K562 (cell line): ENCODE results near the gene MRPL44. TPM values are rescaled to one million over a fixed set of nuclear protein-coding genes. Genes with fewer than 3 reads are reported as not detected.

Source experiments
- ATAC-seq: fragments of 200-7000 bp; cut with Tn5 transposase; 3 replicates; pipeline ENCODE4 v1.9.1; 2020; ENCODE audit warnings: moderate library complexity
- BruUV-seq: library from RNA; stranded (reverse); fragments of 400-500 nt; replicated peaks from 2 replicates; lab custom pipeline; 2021; lab: Mats Ljungman, UMichigan
- CTCF ChIA-PET: fragments of 300-600 bp; formaldehyde crosslinking; extraction: SDS; loops from one replicate; lab custom pipeline; 2021; ENCODE audit warnings: low intra/inter-chr PET ratio; lab: Yijun Ruan, JAX
- POLR2A ChIA-PET: fragments of 300-600, 350-650 bp; sonication (Branson Sonifier 250); formaldehyde crosslinking; extraction: SDS; loops from one replicate; lab custom pipeline; 2021; ENCODE audit warnings: antibody characterized with exemption, inconsistent platforms; lab: Yijun Ruan, JAX
- DNase-seq, 4 experiments: peaks; one replicate each; pipeline versions ENCODE4 v3.0.0 to v3.0.0-alpha.2; 2011 to 2018; ENCODE audit warnings: low spot score in 3 of 4, mixed read lengths in 3 of 4; ENCODE audit errors: extremely low read depth in 1 of 4
- FAIRE-seq: peaks from 2 replicates; lab custom pipeline; 2011; peaks lifted over from hg19 to GRCh38; lab: Jason Lieb, UNC
- H2AFZ ChIP-seq: 2 replicates; pipeline ENCODE4 v1.6.0; 2011; ENCODE audit warnings: low read depth, low read length, control low read depth, inconsistent platforms
- H3K27ac ChIP-seq: fragments of 200-600 bp; 3 replicates; pipeline ENCODE4 v1.8.0; 2011; ENCODE audit warnings: low read depth, mild to moderate bottlenecking, control low read depth, inconsistent platforms, low read length, moderate library complexity, mixed read lengths; ENCODE audit errors: extremely low read depth
- H3K27me3 ChIP-seq, 2 experiments: fragments of 300-600 bp in 1 of 2; 2 replicates in 1 of 2; 3 replicates in 1 of 2; pipeline versions ENCODE4 v1.6.0 to v1.8.0; 2011; ENCODE audit warnings: inconsistent platforms in 2 of 2, low read length in 2 of 2, mild to moderate bottlenecking in 1 of 2, mixed read lengths in 1 of 2, moderate library complexity in 1 of 2; ENCODE audit not compliant: control insufficient read depth in 2 of 2, insufficient read depth in 2 of 2
- H3K36me3 ChIP-seq: fragments of 300-600 bp; 3 replicates; pipeline ENCODE4 v1.8.0; 2011; ENCODE audit warnings: mild to moderate bottlenecking, low read length, inconsistent platforms; ENCODE audit not compliant: control insufficient read depth, insufficient read depth
- H3K4me1 ChIP-seq, 2 experiments: fragments of 200-600 bp in 1 of 2; replicated peaks in 1 of 2; 2 replicates in 1 of 2; 3 replicates in 1 of 2; pipeline versions ENCODE4 v1.5.1 to v1.8.0; 2011; ENCODE audit warnings: inconsistent platforms in 2 of 2, low read length in 2 of 2, mild to moderate bottlenecking in 1 of 2, mixed read lengths in 1 of 2, moderate library complexity in 1 of 2; ENCODE audit not compliant: control insufficient read depth in 2 of 2, insufficient read depth in 2 of 2
- H3K4me2 ChIP-seq: 2 replicates; pipeline ENCODE4 v1.6.1; 2011; ENCODE audit warnings: low read length, control low read depth, inconsistent platforms, mixed read lengths; ENCODE audit not compliant: insufficient read depth
- H3K4me3 ChIP-seq: fragments of 200-600 bp; sonication (generic), shearing (Covaris generic); 2 replicates; pipeline ENCODE4 v1.5.1; 2016; ENCODE audit warnings: control low read depth, inconsistent platforms
- H3K79me2 ChIP-seq: fragments of 200-600 bp; 3 replicates; pipeline ENCODE4 v1.8.0; 2011; ENCODE audit warnings: low read length, inconsistent platforms; ENCODE audit not compliant: control insufficient read depth, insufficient read depth
- H3K9ac ChIP-seq, 2 experiments: 2 replicates each; pipeline versions ENCODE4 v1.6.0 to v1.6.1; 2011; ENCODE audit warnings: low read depth in 2 of 2, low read length in 2 of 2, control low read depth in 1 of 2, inconsistent platforms in 1 of 2, mild to moderate bottlenecking in 1 of 2, mixed read lengths in 1 of 2; ENCODE audit not compliant: insufficient read depth in 1 of 2
- H3K9me1 ChIP-seq: one replicate; pipeline ENCODE4 v1.6.0; 2011; ENCODE audit warnings: inconsistent platforms, mild to moderate bottlenecking, low read length, moderate library complexity; ENCODE audit not compliant: control insufficient read depth, insufficient read depth
- H3K9me3 ChIP-seq: replicated peaks from 2 replicates; pipeline ENCODE4 v1.5.1; 2011; ENCODE audit warnings: low read depth, low read length, inconsistent platforms; ENCODE audit not compliant: control insufficient read depth, insufficient read depth
- H4K20me1 ChIP-seq: replicated peaks from 2 replicates; pipeline ENCODE4 v1.6.1; 2011; ENCODE audit warnings: low read length, inconsistent platforms, mixed read lengths; ENCODE audit not compliant: control insufficient read depth, insufficient read depth
- PRPF4 ChIP-seq: fragments of 200-400 bp; formaldehyde crosslinking; IDR thresholded peaks from one replicate; pipeline ENCODE4 v1.6.1; 2017; ENCODE audit warnings: low read length, low read depth, mild to moderate bottlenecking; ENCODE audit not compliant: insufficient read depth, poor library complexity, severe bottlenecking
- THRAP3 ChIP-seq: fragments of 450-650 bp; IDR thresholded peaks from 2 replicates; pipeline ENCODE4 v1.6.1; 2016; ENCODE audit warnings: mild to moderate bottlenecking, inconsistent platforms, borderline replicate concordance
- YBX1 ChIP-seq: fragments of 450-650 bp; IDR thresholded peaks from 2 replicates; pipeline ENCODE4 v1.7.1; 2016; ENCODE audit warnings: mild to moderate bottlenecking
- WGBS: fragments of 100-300 bp; shearing (Covaris generic); methylation state at CpG from one replicate; pipeline ENCODE4 v1.1.6; 2016; ENCODE audit warnings: low coverage, mixed read lengths; ENCODE audit not compliant: insufficient coverage; ENCODE audit errors: missing lambda C conversion rate; 5-methylcytosine and 5-hydroxymethylcytosine counted together
- in situ Hi-C: fragments of 300-500 bp; cut with MboI; formaldehyde crosslinking; loops from 4 replicates; pipeline ENCODE4 v1.15.0; 2018; ENCODE audit warnings: inconsistent platforms, mixed read lengths
- intact Hi-C: fragments of 100-400 bp; cut with micrococcal nuclease; formaldehyde crosslinking; loops from 2 replicates; pipeline ENCODE4 v1.14.2; 2022
- polyA plus RNA-seq, 8 experiments: library from polyadenylated mRNA; depleted of rRNA in 4 of 8; stranded (reverse) in 5 of 8; unstranded in 3 of 8; fragments of >200 nt; fragmentation: Nextera tagmentation in 2 of 8; fragmentation: Illumina TruSeq in 1 of 8; extraction: Ambion mirVana in 2 of 8; extraction: Trizol in 1 of 8; gene quantifications; 2 replicates each; pipeline versions ENCODE4 v1.2.1 to v1.2.3, GENCODE V29; 2011 to 2014; ENCODE audit warnings: inconsistent platforms in 1 of 8, missing spikeins in 1 of 8
- total RNA-seq, 7 experiments: library from RNA; depleted of rRNA in 6 of 7; stranded (reverse); fragments of >200 nt in 6 of 7; fragmentation: Illumina TruSeq in 2 of 7; extraction: Trizol in 2 of 7; gene quantifications; 2 replicates each; pipeline versions ENCODE4 v1.2.1 to v1.2.3, GENCODE V29; 2011 to 2021; ENCODE audit warnings: low replicate concordance in 1 of 7
- TF ChIP-seq, protein P1 (sequence below): fragments of 450-650 bp; IDR thresholded peaks from 2 replicates; pipeline ENCODE4 v1.6.1; 2016; ENCODE audit warnings: mild to moderate bottlenecking, moderate library complexity
- TF ChIP-seq, protein P2 (sequence below): fragments of 200-800 bp; sonication (Bioruptor generic); IDR thresholded peaks from 2 replicates; pipeline ENCODE4 v1.6.1; 2016; ENCODE audit warnings: missing genetic modification characterization, missing compliant biosample characterization

MRPL44 gene
- total and polyA plus RNA-seq, 9 of the 15 experiments (the other 6 are each of a cell fraction or from before 2014, with no cell fraction given) = 10.4 to 26.0 (median 20.2) TPM

DNA sequence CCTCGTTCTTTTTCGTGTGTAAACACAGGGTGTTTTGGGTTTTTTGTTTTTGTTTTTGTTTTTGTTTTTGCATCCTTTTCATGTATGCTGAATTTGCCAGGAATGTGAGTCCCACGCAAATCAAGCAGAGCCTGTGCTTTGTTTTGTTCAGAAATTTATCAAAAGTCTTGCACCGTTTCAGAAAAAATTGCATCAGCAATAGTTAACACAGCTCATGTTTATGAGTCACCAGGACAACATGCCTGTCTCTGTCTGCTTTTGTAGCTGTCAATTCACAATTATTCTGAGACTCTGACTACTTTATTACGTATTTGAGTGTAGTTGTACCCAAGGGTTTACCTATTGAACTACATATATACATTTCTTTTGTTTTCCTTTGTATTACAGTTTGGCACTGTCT lies 38.3 kb downstream of the MRPL44 start:
- ChIA-PET CTCF (no interaction called here), POLR2A (no interaction called here)
- H3K4me1 ChIP-seq = peaks cover 0 to 12% of the 10 kb centered on the region in 2 experiments; a peak in 2 of 5 replicates
- no peaks in the 10 kb centered on the region for H3K79me2 ChIP-seq
- H3K36me3 ChIP-seq = no peaks in the 10 kb centered on the region
- no peaks in the 10 kb centered on the region for H3K9me3 ChIP-seq
- ATAC-seq = peak; percentile 71
- no peaks in the 10 kb centered on the region for H4K20me1 ChIP-seq
- H3K4me2 ChIP-seq = no peak overlapping the region
- in situ Hi-C loops = loop anchor here (10.0 kb wide), 1 partner anchor 289 kb away; no protein-coding TSS in a partner anchor
- no TSS peak for BruUV-seq
- H3K27ac ChIP-seq = no peak overlapping the region; the same call in 2 of the 3 replicates
- H3K27me3 ChIP-seq = peaks cover 5 to 17% of the 10 kb centered on the region in 2 experiments; a peak in 3 of 5 replicates
- peak overlapping the region; percentile 49; the same call in 1 of the 2 replicates for H2AFZ ChIP-seq
- 2% methylated on average over 5 of the region's 5 CpGs for WGBS
- intact Hi-C loops = loop anchor here (10.0 kb wide), 1 partner anchor 149 kb away; no protein-coding TSS in a partner anchor
- DNase-seq = peak in 1 of 4 experiments; percentile 6
- no peak overlapping the region for H3K9ac ChIP-seq
- H3K4me3 ChIP-seq = no peak overlapping the region
- FAIRE-seq = no peak
- H3K9me1 ChIP-seq = no peaks in the 10 kb centered on the region
- TF ChIP-seq, protein P1, sequence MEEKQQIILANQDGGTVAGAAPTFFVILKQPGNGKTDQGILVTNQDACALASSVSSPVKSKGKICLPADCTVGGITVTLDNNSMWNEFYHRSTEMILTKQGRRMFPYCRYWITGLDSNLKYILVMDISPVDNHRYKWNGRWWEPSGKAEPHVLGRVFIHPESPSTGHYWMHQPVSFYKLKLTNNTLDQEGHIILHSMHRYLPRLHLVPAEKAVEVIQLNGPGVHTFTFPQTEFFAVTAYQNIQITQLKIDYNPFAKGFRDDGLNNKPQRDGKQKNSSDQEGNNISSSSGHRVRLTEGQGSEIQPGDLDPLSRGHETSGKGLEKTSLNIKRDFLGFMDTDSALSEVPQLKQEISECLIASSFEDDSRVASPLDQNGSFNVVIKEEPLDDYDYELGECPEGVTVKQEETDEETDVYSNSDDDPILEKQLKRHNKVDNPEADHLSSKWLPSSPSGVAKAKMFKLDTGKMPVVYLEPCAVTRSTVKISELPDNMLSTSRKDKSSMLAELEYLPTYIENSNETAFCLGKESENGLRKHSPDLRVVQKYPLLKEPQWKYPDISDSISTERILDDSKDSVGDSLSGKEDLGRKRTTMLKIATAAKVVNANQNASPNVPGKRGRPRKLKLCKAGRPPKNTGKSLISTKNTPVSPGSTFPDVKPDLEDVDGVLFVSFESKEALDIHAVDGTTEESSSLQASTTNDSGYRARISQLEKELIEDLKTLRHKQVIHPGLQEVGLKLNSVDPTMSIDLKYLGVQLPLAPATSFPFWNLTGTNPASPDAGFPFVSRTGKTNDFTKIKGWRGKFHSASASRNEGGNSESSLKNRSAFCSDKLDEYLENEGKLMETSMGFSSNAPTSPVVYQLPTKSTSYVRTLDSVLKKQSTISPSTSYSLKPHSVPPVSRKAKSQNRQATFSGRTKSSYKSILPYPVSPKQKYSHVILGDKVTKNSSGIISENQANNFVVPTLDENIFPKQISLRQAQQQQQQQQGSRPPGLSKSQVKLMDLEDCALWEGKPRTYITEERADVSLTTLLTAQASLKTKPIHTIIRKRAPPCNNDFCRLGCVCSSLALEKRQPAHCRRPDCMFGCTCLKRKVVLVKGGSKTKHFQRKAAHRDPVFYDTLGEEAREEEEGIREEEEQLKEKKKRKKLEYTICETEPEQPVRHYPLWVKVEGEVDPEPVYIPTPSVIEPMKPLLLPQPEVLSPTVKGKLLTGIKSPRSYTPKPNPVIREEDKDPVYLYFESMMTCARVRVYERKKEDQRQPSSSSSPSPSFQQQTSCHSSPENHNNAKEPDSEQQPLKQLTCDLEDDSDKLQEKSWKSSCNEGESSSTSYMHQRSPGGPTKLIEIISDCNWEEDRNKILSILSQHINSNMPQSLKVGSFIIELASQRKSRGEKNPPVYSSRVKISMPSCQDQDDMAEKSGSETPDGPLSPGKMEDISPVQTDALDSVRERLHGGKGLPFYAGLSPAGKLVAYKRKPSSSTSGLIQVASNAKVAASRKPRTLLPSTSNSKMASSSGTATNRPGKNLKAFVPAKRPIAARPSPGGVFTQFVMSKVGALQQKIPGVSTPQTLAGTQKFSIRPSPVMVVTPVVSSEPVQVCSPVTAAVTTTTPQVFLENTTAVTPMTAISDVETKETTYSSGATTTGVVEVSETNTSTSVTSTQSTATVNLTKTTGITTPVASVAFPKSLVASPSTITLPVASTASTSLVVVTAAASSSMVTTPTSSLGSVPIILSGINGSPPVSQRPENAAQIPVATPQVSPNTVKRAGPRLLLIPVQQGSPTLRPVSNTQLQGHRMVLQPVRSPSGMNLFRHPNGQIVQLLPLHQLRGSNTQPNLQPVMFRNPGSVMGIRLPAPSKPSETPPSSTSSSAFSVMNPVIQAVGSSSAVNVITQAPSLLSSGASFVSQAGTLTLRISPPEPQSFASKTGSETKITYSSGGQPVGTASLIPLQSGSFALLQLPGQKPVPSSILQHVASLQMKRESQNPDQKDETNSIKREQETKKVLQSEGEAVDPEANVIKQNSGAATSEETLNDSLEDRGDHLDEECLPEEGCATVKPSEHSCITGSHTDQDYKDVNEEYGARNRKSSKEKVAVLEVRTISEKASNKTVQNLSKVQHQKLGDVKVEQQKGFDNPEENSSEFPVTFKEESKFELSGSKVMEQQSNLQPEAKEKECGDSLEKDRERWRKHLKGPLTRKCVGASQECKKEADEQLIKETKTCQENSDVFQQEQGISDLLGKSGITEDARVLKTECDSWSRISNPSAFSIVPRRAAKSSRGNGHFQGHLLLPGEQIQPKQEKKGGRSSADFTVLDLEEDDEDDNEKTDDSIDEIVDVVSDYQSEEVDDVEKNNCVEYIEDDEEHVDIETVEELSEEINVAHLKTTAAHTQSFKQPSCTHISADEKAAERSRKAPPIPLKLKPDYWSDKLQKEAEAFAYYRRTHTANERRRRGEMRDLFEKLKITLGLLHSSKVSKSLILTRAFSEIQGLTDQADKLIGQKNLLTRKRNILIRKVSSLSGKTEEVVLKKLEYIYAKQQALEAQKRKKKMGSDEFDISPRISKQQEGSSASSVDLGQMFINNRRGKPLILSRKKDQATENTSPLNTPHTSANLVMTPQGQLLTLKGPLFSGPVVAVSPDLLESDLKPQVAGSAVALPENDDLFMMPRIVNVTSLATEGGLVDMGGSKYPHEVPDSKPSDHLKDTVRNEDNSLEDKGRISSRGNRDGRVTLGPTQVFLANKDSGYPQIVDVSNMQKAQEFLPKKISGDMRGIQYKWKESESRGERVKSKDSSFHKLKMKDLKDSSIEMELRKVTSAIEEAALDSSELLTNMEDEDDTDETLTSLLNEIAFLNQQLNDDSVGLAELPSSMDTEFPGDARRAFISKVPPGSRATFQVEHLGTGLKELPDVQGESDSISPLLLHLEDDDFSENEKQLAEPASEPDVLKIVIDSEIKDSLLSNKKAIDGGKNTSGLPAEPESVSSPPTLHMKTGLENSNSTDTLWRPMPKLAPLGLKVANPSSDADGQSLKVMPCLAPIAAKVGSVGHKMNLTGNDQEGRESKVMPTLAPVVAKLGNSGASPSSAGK = peak; percentile 32; the same call in 1 of the 2 replicates
- TF ChIP-seq, protein P2, sequence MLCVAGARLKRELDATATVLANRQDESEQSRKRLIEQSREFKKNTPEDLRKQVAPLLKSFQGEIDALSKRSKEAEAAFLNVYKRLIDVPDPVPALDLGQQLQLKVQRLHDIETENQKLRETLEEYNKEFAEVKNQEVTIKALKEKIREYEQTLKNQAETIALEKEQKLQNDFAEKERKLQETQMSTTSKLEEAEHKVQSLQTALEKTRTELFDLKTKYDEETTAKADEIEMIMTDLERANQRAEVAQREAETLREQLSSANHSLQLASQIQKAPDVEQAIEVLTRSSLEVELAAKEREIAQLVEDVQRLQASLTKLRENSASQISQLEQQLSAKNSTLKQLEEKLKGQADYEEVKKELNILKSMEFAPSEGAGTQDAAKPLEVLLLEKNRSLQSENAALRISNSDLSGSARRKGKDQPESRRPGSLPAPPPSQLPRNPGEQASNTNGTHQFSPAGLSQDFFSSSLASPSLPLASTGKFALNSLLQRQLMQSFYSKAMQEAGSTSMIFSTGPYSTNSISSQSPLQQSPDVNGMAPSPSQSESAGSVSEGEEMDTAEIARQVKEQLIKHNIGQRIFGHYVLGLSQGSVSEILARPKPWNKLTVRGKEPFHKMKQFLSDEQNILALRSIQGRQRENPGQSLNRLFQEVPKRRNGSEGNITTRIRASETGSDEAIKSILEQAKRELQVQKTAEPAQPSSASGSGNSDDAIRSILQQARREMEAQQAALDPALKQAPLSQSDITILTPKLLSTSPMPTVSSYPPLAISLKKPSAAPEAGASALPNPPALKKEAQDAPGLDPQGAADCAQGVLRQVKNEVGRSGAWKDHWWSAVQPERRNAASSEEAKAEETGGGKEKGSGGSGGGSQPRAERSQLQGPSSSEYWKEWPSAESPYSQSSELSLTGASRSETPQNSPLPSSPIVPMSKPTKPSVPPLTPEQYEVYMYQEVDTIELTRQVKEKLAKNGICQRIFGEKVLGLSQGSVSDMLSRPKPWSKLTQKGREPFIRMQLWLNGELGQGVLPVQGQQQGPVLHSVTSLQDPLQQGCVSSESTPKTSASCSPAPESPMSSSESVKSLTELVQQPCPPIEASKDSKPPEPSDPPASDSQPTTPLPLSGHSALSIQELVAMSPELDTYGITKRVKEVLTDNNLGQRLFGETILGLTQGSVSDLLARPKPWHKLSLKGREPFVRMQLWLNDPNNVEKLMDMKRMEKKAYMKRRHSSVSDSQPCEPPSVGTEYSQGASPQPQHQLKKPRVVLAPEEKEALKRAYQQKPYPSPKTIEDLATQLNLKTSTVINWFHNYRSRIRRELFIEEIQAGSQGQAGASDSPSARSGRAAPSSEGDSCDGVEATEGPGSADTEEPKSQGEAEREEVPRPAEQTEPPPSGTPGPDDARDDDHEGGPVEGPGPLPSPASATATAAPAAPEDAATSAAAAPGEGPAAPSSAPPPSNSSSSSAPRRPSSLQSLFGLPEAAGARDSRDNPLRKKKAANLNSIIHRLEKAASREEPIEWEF = no peak
- TF ChIP-seq THRAP3 (no peak), YBX1 (no peak), PRPF4 (no peak)
